ENCODE data around the gene PLA2G2C.

PLA2G2C gene

GRCh38 chr1:20183616-20184271 lies 2.6 kb downstream of the PLA2G2C start:
- DNase-seq: no peak

GRCh38 chr1:20183035-20183434 lies 3.3 kb downstream of the PLA2G2C start:
- no peak for DNase-seq

- no peak for DNase-seq
These were observed 3.9 kb downstream of the PLA2G2C start for GRCh38 chr1:20182415-20182814.

- DNase-seq: no peak
These were observed 5.5 kb downstream of the PLA2G2C start for GRCh38 chr1:20180844-20181207.

GRCh38 chr1:20180129-20180843 lies 6.0 kb downstream of the PLA2G2C start:
- no peak for DNase-seq

GRCh38 chr1:20179371-20180128 lies 6.8 kb downstream of the PLA2G2C start:
- no peak for DNase-seq

- DNase-seq: no peak
These were observed 7.5 kb downstream of the PLA2G2C start for GRCh38 chr1:20178634-20179370.

GRCh38 chr1:20174937-20175666 lies 11.2 kb downstream of the PLA2G2C start:
- DNase-seq: no peak

- DNase-seq: no peak
These were observed 14.2 kb downstream of the PLA2G2C start for GRCh38 chr1:20172033-20172590.

GRCh38 chr1:20169932-20170331 lies 16.4 kb downstream of the PLA2G2C start:
- DNase-seq: no peak

- no peak for DNase-seq
These were observed 17.5 kb downstream of the PLA2G2C start for GRCh38 chr1:20168564-20169491.

GRCh38 chr1:20167126-20167525 lies 19.2 kb downstream of the PLA2G2C start:
- no peak for DNase-seq

- no peak for DNase-seq
These were observed 20.3 kb downstream of the PLA2G2C start for GRCh38 chr1:20166051-20166450.

- no peak for DNase-seq
These were observed 20.8 kb downstream of the PLA2G2C start for GRCh38 chr1:20165522-20165951.

GRCh38 chr1:20164694-20165202 lies 21.6 kb downstream of the PLA2G2C start:
- DNase-seq: no peak

- DNase-seq: no peak
These were observed 26.3 kb downstream of the PLA2G2C start for GRCh38 chr1:20160034-20160433.

- no peak for DNase-seq
These were observed 27.8 kb downstream of the PLA2G2C start for GRCh38 chr1:20158358-20159070.

GRCh38 chr1:20154301-20154831 lies 32.0 kb downstream of the PLA2G2C start:
- no peak for DNase-seq

- DNase-seq: no peak
These were observed 33.3 kb downstream of the PLA2G2C start for GRCh38 chr1:20153000-20153418.

GRCh38 chr1:20152599-20152930 lies 33.8 kb downstream of the PLA2G2C start:
- DNase-seq: no peak
